ENCODE data around the gene SPSB1.

The SPSB1 gene

DNA sequence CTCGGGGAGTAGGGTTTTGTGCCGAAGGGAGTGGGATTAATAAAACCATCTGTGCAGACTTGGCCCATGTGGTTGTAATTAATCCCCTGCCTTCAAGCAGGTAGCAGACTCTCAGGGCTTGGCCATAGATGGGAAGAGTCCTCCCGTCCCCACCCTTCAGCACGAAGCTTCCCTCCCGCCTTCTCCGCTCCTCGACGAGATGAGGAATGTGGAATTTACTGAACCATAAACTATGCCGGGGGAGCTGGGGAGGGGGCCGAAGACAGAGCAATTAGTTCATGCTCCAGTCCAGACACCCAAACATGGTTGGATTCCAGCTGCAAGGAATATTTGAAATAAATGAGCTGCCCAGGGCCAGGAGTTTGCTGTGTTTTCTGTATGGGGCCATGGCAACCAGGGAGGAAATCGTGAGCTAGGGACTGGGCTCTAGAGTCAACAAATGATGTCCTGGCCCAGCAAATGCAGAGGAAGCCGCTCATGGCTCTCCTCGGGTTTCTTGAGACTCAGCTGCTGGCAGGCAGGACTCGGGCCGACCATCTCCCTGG, 78.8 kb downstream of the SPSB1 start:
- Histone ChIP-seq H3K27me3 (ENCODE audit: insufficient read depth, low read length) (no peaks in the 10 kb centered on the region), H3K27ac (ENCODE audit: low read length) (no peak overlapping the region)

DNA sequence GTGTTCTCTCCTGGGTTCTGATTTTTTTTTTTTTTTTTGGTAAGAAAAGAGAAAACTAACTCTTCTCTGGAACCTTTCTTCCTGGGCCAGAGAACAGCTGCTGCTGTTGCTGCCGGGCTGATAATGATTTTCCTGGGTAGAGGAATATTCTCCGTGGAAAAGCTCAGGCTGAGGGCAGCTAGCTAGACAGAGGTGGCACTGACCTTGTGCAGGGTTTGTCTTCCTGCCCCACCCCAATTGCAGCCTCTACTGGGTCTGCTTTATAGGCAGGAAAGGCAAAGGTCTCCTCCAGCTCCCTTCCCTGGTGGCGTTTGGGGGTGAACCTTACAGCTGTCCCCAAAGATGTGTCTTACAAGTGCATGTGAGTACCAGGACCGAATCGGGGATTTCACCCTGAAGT, 79.3 kb downstream of the SPSB1 start:
- H3K4me1 ChIP-seq (ENCODE audit: insufficient read depth, low read length) = no peaks in the 10 kb centered on the region
- H3K9ac ChIP-seq (ENCODE audit: low read depth, low read length) = no peak overlapping the region
- H3K4me3 ChIP-seq (ENCODE audit: low read length) = no peak overlapping the region
- no peak overlapping the region for H3K27ac ChIP-seq (ENCODE audit: low read length)
- no peaks in the 10 kb centered on the region for H3K9me3 ChIP-seq (ENCODE audit: insufficient read depth, low read depth, low read length)
- H3K36me3 ChIP-seq (ENCODE audit: insufficient read depth, low read depth, low read length) = no peaks in the 10 kb centered on the region
- no peaks in the 10 kb centered on the region for H3K27me3 ChIP-seq (ENCODE audit: insufficient read depth, low read length)

More for the DNA sequence above, 78.8 kb downstream of the SPSB1 start:
- H3K4me1 ChIP-seq (ENCODE audit: insufficient read depth, low read length) = no peaks in the 10 kb centered on the region
- H3K4me3 ChIP-seq (ENCODE audit: low read length) = no peak overlapping the region
- no peak overlapping the region for H3K9ac ChIP-seq (ENCODE audit: low read depth, low read length)
- no peaks in the 10 kb centered on the region for H3K9me3 ChIP-seq (ENCODE audit: insufficient read depth, low read depth, low read length)
- H3K36me3 ChIP-seq (ENCODE audit: insufficient read depth, low read depth, low read length) = no peaks in the 10 kb centered on the region

DNA sequence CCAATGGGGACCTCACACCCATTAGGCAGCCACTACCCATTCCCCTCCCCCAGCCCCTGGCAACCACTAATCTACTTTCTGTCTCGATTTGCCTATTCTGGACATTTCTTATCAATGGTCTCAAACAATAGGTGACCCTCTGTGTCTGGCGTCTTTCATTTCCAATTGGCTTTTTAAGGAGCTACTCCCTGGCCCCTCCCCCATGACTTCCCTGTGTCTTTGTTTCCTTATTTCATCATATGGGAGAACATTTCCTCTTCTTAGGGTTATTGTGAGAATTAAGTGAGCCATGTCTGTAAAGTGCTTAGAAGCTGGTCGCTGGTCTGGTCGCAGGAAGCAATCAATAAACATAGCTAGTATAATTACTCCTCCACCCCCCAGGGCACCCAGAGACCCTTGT, 80.9 kb downstream of the SPSB1 start:
- H3K9ac ChIP-seq (ENCODE audit: low read depth, low read length) = no peak overlapping the region
- no peak overlapping the region for H3K27ac ChIP-seq (ENCODE audit: low read length)
- no peaks in the 10 kb centered on the region for H3K36me3 ChIP-seq (ENCODE audit: insufficient read depth, low read depth, low read length)
- no peaks in the 10 kb centered on the region for H3K9me3 ChIP-seq (ENCODE audit: insufficient read depth, low read depth, low read length)
- no peaks in the 10 kb centered on the region for H3K4me1 ChIP-seq (ENCODE audit: insufficient read depth, low read length)
- no peaks in the 10 kb centered on the region for H3K27me3 ChIP-seq (ENCODE audit: insufficient read depth, low read length)
- no peak overlapping the region for H3K4me3 ChIP-seq (ENCODE audit: low read length)

DNA sequence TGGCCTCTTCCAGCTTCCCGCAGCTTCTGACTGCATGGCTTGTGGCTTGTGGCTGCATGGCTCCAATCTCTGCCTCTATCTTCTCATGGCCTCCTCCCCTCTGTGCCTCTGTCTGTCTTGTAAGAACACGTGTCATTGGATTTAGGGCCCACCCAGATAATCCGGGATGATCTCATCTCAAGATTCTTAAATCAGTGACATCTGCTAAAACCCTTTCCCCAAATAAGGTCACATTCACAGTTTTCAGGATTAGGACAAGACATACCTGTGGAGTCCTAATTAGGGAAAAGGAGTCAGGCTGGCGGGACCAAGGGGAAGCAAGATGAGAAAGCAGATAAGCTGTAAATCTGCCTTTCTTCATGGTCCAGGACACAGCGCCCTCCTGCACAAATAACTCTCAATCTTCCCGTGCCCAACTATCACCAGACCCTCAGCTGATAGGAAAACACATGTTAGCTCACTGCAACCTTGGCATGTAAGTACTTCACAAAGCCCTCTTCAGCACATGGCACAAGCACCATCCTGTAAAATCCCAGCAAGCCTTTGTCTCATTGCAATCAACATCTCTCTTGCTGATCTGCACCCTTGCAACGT, 82.2 kb downstream of the SPSB1 start:
- no peaks in the 10 kb centered on the region for H3K36me3 ChIP-seq (ENCODE audit: insufficient read depth, low read depth, low read length)
- H3K9ac ChIP-seq (ENCODE audit: low read depth, low read length) = no peak overlapping the region
- no peaks in the 10 kb centered on the region for H3K9me3 ChIP-seq (ENCODE audit: insufficient read depth, low read depth, low read length)
- no peak overlapping the region for H3K4me3 ChIP-seq (ENCODE audit: low read length)
- no peaks in the 10 kb centered on the region for H3K4me1 ChIP-seq (ENCODE audit: insufficient read depth, low read length)
- no peaks in the 10 kb centered on the region for H3K27me3 ChIP-seq (ENCODE audit: insufficient read depth, low read length)
- no peak overlapping the region for H3K27ac ChIP-seq (ENCODE audit: low read length)

DNA sequence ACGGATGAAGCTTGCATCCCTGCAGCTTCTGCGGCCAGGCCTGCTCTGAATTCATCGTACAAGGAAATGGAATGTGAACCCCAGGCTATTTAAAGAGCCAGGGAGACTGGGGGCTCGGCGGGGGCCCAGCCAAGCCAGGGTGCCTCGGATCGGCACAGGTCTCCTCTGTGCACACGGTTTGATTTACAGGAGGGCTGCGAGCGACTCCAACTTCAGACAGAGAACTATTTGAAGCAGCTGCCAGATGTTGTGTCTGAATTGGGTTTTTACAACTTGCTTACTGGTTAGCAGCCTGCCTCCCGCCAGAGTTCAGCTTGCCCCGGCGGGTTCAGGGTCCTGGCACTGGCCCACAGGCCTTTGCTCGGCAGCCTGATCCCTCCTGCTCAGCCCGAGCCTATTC, 83.2 kb downstream of the SPSB1 start:
- H3K27ac ChIP-seq (ENCODE audit: low read length) = no peak overlapping the region
- no peaks in the 10 kb centered on the region for H3K9me3 ChIP-seq (ENCODE audit: insufficient read depth, low read depth, low read length)
- H3K36me3 ChIP-seq (ENCODE audit: insufficient read depth, low read depth, low read length) = no peaks in the 10 kb centered on the region
- H3K9ac ChIP-seq (ENCODE audit: low read depth, low read length) = no peak overlapping the region
- H3K4me3 ChIP-seq (ENCODE audit: low read length) = no peak overlapping the region
- no peaks in the 10 kb centered on the region for H3K4me1 ChIP-seq (ENCODE audit: insufficient read depth, low read length)
- H3K27me3 ChIP-seq (ENCODE audit: insufficient read depth, low read length) = no peaks in the 10 kb centered on the region

DNA sequence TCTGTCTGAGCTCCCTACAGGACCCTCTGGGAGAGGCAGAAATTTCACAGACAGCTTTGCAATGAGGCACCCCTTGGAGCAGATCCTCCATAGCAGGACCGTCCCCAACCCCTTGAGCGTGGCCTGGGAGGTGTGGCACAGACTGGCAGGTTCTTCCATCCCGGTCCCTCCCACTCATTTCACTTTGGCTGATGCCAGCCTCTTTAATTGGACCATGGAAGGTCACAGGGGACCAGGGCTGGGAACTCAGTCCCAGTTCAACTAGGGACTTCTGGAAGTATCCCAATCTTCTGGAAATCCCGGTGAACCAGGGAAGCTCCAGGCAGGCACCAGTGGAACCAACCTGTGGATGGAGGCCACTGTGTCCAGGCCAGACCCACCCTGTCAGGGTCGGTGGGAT, 83.7 kb downstream of the SPSB1 start:
- no peaks in the 10 kb centered on the region for H3K27me3 ChIP-seq (ENCODE audit: insufficient read depth, low read length)
- H3K4me1 ChIP-seq (ENCODE audit: insufficient read depth, low read length) = no peaks in the 10 kb centered on the region
- H3K4me3 ChIP-seq (ENCODE audit: low read length) = no peak overlapping the region
- no peak overlapping the region for H3K27ac ChIP-seq (ENCODE audit: low read length)
- no peaks in the 10 kb centered on the region for H3K9me3 ChIP-seq (ENCODE audit: insufficient read depth, low read depth, low read length)
- H3K9ac ChIP-seq (ENCODE audit: low read depth, low read length) = no peak overlapping the region
- no peaks in the 10 kb centered on the region for H3K36me3 ChIP-seq (ENCODE audit: insufficient read depth, low read depth, low read length)

DNA sequence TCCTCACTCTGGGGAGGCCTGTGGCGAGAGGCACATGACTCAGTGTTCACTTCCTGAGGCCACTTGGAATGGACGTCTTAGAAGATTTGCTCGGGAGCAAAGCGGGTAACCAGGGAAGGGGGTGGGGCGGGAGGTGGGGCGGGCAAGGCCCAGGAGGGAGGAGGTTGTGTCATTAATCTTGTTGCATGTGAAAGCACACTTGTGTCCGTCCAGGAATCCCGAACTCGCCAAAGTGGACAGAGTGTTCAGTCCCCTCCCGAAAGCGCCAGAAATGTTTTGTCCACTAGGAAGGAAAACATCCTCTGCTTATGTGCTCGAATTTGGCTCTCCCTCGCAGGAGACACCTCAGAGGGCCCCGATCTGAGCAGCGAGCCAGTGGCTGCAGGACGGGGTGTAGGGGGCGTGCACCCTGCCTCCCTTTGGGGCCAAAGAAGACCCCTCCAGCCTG, 84.2 kb downstream of the SPSB1 start:
- no peak overlapping the region for H3K9ac ChIP-seq (ENCODE audit: low read depth, low read length)
- H3K9me3 ChIP-seq (ENCODE audit: insufficient read depth, low read depth, low read length) = no peaks in the 10 kb centered on the region
- no peaks in the 10 kb centered on the region for H3K4me1 ChIP-seq (ENCODE audit: insufficient read depth, low read length)
- no peaks in the 10 kb centered on the region for H3K36me3 ChIP-seq (ENCODE audit: insufficient read depth, low read depth, low read length)
- H3K27ac ChIP-seq (ENCODE audit: low read length) = no peak overlapping the region
- no peak overlapping the region for H3K4me3 ChIP-seq (ENCODE audit: low read length)
- H3K27me3 ChIP-seq (ENCODE audit: insufficient read depth, low read length) = no peaks in the 10 kb centered on the region

DNA sequence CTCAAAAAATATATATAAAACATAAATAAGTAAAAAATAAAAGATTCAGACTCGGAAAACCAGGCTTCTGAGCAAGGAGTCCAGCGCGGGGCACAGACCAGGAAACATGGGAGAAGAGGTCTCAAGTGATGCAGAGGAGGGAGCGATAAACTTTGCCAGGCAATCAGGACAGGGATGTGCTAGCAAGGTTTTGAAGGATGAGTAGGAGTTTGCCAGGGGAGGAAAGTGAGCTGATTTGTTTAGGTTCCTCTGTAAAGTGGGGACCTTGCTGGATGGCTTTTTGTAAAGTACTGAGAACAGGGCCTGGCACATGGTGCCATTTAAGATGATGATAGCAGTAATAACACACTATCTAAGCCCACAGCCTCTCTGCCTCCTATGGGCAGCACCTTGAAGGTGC, 86.1 kb downstream of the SPSB1 start:
- H3K4me3 ChIP-seq (ENCODE audit: low read length) = no peak overlapping the region
- H3K4me1 ChIP-seq (ENCODE audit: insufficient read depth, low read length) = no peaks in the 10 kb centered on the region

DNA sequence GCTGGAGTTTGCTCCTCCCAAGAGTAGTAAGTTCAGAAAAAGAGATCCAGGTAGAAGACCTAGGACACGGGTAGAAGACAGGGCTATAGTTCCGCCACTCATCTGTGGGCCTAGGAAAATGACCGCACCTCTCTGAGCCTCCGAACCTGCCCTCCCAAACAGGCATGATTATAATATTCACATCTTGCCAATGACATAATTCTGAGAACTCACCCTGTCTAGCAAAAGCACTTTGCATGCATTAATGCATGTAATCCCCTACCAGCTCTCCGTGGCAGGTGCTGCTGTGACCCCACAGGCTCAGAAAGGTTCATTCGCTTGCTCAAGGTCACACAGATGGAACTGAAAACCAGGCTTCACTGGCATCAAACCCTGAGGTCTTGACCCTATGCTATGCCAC, 88.0 kb downstream of the SPSB1 start:
- no peaks in the 10 kb centered on the region for H3K4me1 ChIP-seq (ENCODE audit: insufficient read depth, low read length)

More for the DNA sequence above, 86.1 kb downstream of the SPSB1 start:
- Histone ChIP-seq H3K9me3 (ENCODE audit: insufficient read depth, low read depth, low read length) (no peaks in the 10 kb centered on the region), H3K36me3 (ENCODE audit: insufficient read depth, low read depth, low read length) (no peaks in the 10 kb centered on the region), H3K9ac (ENCODE audit: low read depth, low read length) (no peak overlapping the region), H3K27me3 (ENCODE audit: insufficient read depth, low read length) (no peaks in the 10 kb centered on the region), H3K27ac (ENCODE audit: low read length) (no peak overlapping the region)

DNA sequence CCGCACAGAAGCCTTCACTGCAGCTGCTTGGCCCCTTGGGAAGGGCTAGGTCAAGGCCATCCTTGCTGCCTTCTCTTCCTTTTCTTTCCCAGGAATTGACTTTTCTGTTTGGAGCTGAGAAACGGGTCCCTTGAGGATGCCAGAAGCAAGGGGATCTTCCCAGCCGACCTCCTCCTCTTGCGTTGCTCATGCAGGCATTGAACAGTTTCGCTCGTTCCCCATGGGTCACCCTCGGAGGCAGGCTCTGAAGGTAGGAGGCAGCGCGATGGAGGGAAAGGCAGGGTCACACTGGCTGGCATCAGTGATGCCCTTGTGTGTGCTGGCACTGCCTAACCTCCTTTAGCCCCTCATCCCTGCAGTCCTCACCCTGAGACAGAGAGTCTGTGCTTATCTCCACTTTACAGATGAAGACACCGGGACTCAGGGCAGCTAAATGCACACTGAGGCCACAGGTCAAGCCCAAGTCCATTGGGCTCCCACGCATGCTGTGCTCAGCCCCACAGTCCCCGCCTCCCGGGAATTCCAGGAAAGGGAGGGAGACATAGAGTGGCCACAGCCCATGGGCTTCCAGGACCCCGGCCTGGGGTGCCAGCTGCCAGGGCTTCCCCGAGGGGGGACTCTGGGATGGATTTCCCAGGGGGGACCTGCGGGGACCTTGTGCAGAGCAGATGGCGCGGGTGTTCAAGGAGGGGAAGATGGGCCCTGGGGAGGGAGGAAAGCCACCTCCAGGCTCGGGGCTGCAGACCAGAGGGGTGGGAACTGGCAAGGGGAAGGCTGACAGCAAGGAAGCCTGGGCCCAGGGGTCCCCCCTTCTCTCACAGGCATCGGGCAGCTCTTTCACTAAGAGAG, 90.2 kb downstream of the SPSB1 start:
- Histone ChIP-seq H3K4me3 (ENCODE audit: low read length) (no peak overlapping the region), H3K27me3 (ENCODE audit: insufficient read depth, low read length) (no peaks in the 10 kb centered on the region), H3K27ac (ENCODE audit: low read length) (no peak overlapping the region), H3K9ac (ENCODE audit: low read depth, low read length) (no peak overlapping the region), H3K9me3 (ENCODE audit: insufficient read depth, low read depth, low read length) (no peaks in the 10 kb centered on the region), H3K36me3 (ENCODE audit: insufficient read depth, low read depth, low read length) (no peaks in the 10 kb centered on the region), H3K4me1 (ENCODE audit: insufficient read depth, low read length) (no peaks in the 10 kb centered on the region)

More for the DNA sequence above, 88.0 kb downstream of the SPSB1 start:
- H3K27ac ChIP-seq (ENCODE audit: low read length) = no peak overlapping the region
- no peaks in the 10 kb centered on the region for H3K36me3 ChIP-seq (ENCODE audit: insufficient read depth, low read depth, low read length)
- no peaks in the 10 kb centered on the region for H3K27me3 ChIP-seq (ENCODE audit: insufficient read depth, low read length)
- no peak overlapping the region for H3K4me3 ChIP-seq (ENCODE audit: low read length)
- no peaks in the 10 kb centered on the region for H3K9me3 ChIP-seq (ENCODE audit: insufficient read depth, low read depth, low read length)
- no peak overlapping the region for H3K9ac ChIP-seq (ENCODE audit: low read depth, low read length)

DNA sequence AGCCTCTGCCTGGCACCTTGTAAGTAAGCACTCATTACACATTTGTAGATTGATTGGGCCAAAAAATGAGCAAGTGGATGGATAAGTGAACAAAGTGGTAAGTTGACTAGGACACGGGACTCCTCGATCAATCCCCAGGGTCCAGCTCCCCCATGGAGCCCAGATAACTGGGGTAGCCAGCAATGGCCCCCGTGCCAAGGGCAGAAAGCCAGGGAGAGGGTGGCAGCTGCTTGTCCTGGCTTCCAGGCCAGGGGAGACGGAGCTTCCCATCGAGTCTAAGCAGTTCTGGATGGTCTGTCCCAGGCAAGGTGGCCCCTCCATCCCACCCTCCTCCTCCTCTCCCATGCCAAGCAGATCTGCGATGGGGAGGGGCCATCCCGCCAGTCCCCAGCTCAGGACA, 91.4 kb downstream of the SPSB1 start:
- Histone ChIP-seq H3K36me3 (ENCODE audit: insufficient read depth, low read depth, low read length) (no peaks in the 10 kb centered on the region), H3K4me1 (ENCODE audit: insufficient read depth, low read length) (no peaks in the 10 kb centered on the region), H3K9me3 (ENCODE audit: insufficient read depth, low read depth, low read length) (no peaks in the 10 kb centered on the region), H3K9ac (ENCODE audit: low read depth, low read length) (no peak overlapping the region), H3K27me3 (ENCODE audit: insufficient read depth, low read length) (no peaks in the 10 kb centered on the region), H3K27ac (ENCODE audit: low read length) (no peak overlapping the region), H3K4me3 (ENCODE audit: low read length) (no peak overlapping the region)

DNA sequence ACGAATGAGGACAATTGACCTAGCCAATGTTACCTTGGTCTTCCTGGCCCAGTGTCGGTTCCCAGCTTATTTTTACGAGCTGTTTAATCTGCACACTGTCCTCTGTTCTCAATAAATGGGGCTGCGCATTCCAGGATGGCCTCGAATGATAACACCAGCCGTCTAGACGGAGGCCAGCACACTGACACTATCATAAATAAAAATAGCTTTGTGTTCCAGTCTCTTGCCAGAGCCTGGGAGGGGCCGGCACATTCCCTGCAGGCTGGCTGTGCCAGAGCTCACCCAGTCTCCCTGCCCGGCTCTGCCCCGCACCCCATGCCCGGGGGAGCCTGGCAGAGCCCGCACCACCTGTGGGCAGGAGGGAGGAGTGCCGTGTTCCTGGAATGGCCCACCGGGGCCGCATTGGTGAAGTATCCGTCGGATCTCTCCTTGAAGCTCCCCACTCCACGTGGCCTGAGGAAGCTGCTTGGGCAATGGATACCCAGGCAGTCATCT, 92.1 kb downstream of the SPSB1 start:
- H3K9me3 ChIP-seq (ENCODE audit: insufficient read depth, low read depth, low read length) = no peaks in the 10 kb centered on the region
- no peaks in the 10 kb centered on the region for H3K36me3 ChIP-seq (ENCODE audit: insufficient read depth, low read depth, low read length)
- H3K4me1 ChIP-seq (ENCODE audit: insufficient read depth, low read length) = no peaks in the 10 kb centered on the region
- no peaks in the 10 kb centered on the region for H3K27me3 ChIP-seq (ENCODE audit: insufficient read depth, low read length)
- H3K4me3 ChIP-seq (ENCODE audit: low read length) = no peak overlapping the region
- no peak overlapping the region for H3K27ac ChIP-seq (ENCODE audit: low read length)
- no peak overlapping the region for H3K9ac ChIP-seq (ENCODE audit: low read depth, low read length)
